HG03354 (cell line): ENCODE results near the gene FAM111A.
A peak's percentile ranks its signal among the peaks of the same experiment; 100 is the strongest.

ENCODE experiments used
- ATAC-seq: cut with Tn5 transposase; IDR thresholded peaks from one replicate; pipeline ENCODE4 v1.9.1; 2021; ENCODE audit warnings: mild to moderate bottlenecking; ENCODE audit not compliant: unreplicated experiment, poor library complexity, severe bottlenecking

FAM111A gene

DNA sequence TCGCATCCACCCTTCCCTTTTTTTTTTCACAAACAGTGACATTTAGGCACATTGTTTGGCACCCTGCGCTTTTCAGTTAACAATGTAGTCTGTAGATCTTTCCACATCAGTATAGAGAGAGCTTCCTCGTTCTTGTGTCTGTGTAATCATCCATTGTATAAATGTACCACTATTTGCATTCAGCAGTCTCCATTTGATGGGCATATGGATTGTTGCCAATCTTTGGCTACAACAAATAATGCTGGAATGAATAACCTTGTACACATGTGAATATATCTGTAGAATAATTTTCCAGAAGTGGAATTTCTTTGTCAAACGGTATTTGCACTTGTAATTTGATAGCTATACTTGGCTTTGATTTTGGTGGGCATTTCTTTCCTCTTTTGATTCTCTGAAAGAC, 52.9 kb downstream of the FAM111A start:
- no peak for ATAC-seq

DNA sequence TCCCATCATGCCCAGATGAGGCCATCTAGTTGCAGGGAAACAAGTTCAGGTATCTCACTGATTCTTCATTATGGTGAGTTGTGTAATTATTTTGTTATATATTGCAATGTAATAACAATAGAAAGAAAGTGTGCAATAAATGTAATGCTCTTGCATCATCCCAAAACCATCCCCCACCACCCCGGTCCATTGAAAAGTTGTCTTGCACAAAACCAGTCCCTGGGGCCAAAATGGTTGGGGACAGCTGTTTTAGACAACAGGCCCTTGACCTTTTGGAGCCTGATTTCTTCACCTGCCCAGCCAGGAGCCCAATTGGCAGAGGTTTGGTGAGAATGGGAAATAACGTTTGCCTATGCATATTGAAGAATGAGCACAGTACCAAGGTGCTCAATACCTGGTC, 54.1 kb downstream of the FAM111A start:
- ATAC-seq, result no peak

DNA sequence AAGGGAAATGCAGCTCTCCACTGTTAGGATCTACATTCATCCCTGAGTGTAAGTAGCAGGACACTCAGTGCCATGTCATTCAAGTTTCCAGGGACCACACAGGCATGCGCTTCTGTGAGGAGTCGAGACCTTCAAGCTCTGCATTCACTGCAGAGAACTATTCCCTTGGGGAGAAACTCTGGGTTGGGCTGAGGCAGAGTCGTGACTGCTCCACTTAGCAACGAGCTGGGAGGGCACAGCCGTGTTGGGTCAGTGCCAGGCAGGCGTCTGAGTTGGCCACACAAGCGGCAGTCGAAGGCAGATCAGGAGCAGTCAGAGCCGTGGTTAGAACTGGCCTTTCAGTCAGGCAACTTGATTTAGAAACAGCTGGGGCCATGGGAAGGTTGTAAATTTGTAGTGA, 55.3 kb downstream of the FAM111A start:
- no peak for ATAC-seq

DNA sequence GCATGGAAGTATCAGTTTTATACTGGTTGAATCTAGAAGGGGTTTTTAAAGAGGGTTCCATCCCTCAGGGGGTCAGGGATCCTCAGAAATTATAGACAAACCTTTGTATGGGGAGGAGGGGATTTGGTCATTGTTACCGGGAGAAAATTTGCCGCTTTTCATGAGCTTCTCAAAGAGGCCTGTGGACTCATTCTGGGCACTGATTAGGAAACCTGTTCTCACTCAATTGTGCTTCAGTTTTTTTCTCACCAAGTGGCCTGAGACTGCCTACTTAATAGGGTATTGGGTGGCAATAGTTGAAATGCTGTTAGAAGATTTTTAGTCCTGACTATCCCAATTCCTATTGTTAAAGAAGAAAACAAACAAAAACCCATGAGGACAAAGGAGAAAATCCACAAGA, 56.1 kb downstream of the FAM111A start:
- ATAC-seq, result no peak

DNA sequence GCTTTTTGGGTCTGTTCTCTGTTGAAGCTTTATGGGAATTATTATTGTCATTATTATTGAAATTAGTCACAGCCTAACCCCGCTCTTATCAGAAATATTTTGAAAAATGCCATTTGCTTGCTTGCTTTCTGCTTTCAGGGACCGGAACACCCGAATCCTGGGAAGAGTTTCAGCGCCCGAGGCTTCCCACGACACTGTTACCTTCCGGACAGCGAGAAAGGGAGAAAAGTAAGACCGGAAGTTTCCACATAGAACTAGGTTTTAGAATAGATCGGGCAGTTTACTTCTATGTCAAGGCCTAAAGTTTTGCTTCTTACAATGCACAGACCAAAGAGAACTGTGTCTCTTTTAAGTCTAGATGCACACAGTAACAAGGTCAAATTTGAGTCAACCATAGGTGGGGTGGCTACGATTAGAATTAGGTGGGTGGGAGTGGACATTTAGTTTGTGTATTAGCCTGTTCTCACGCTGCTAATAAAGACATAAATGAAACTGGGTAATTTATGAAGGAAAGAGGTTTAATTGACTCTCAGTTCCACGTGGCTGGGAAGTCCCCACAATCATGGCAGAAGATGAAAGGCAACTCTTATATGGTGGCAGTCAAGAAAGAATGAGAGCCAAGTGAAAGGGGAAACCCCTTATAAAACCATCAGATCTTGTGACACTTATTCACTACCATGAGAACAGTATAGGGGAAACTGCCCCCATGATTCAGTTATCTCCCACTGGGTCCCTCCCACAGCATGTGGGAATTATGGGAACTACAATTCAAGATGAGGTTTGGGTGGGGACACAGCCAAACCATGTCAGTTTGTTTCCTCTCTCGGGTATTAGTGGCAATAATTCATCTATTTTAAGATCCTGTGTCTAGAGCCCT, 57.1 kb downstream of the FAM111A start:
- ATAC-seq, result peak; percentile 43

DNA sequence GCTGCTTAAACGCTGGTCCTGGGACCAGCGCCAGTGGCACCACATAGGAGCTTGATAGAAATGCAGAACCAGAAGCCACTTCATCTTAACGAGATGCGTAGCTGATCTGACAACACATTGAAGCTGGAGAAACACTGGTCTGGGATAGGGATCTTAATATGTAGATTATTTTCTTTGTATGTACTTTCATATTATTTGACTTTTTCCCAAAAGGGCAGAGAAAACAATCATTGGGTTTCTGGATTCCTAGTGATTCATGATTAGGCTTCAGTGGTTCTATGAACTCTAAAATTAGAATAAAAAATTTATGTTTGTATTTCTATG, 57.7 kb downstream of the FAM111A start:
- no peak for ATAC-seq

DNA sequence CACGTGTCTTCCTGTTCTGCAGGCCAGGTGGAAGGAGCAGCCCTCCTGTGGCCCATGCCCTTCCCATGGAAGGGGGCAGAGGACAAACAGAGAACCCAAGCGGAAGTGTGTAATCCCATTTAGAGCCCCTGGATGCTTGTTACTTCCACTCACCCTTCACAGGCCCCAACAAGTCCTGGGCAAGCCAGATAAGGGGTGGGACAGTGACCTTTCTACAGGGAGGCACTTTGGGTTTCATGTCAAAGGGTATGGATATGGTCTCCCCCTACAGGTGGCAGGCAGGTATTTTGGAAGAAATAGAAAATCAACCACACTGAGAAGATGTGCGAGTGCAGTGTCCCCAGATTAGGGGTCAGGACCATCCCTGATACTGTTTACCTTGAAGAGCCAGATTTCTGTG, 58.7 kb downstream of the FAM111A start:
- no peak for ATAC-seq
